ENCODE results near the gene IQGAP1.
"Not testable (repeated sequence)": the region's sequence is repeated elsewhere in the genome, so short reads cannot be mapped to it uniquely, and the experiment has no call there.

IQGAP1 gene

DNA sequence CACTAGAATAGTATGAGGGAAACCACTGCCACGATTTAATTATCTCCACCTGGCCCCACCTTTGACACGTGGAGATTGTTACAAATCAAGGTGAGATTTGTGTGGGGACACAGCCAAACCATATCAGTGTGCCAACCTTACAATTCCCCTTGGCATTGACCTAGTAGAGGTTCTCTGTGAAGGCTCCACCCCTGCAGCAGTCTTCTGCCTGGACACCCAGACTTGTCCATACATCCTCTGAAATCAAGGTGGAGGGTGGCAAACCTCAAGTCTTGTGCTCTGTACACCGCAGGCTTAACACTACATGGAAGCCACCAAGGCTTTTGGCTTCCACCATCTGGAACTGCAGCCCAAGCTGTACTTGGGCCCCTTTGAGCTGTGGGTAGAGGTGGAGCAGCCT lies 8.8 kb upstream of the IQGAP1 start:
- peak; percentile 16 for DNase-seq

DNA sequence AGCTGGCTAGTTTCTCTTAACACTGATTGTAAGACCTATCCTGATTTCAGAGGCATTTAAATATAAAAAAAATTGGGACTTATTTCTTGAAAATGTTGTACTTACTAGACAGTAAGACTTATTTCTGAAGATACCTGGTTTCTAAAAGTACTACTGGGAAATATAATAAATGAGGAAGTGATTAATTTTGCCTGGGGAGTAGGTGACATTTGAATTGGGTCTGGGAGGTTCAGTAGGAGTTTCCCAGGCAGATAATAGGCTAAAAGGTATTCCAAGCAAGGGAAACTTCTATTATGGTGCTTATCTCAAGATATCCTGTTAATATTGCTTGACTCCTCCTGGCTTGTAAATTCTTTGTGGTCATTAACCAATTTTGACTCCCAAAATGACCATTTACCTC lies 6.5 kb upstream of the IQGAP1 start:
- no peak for DNase-seq

DNA sequence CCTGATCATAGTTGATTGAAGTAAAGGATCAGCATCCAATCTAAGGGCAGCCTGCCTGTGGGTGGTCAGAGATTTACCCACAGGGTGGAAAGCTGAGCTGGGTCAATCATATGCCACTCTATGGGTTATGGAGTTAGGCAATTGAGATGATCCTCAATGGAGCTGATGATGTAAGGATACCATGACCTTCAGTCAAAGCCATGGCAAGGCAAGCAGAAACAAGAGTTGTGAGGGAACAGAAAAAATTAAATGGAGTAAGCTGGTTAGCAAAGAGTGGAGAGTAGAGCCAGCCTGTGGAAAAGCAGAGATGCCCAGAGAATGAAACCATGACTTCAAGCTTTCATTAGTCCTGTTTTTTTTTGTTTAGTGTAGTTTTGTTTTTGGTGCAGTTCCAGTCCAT lies 5.7 kb upstream of the IQGAP1 start:
- no peak for DNase-seq

DNA sequence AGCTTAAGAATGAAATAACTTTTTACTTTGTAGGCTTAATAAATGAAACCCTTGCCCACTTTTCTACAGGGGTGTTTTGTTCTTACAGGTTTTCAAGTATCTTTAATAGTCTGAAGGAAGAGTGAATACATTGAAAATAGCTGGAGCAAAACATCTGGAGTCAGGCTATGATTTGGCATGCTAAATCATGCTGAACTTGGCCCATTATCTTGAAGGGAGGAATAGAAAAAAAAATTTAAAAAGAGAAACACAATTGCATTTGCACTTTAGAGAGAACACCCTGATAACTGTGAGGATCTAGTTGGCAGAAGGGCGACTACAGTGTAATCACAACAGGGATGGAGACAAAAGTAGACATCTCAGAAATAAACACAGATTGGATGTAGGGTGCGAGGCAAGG lies 1.8 kb upstream of the IQGAP1 start:
- no peak for DNase-seq

DNA sequence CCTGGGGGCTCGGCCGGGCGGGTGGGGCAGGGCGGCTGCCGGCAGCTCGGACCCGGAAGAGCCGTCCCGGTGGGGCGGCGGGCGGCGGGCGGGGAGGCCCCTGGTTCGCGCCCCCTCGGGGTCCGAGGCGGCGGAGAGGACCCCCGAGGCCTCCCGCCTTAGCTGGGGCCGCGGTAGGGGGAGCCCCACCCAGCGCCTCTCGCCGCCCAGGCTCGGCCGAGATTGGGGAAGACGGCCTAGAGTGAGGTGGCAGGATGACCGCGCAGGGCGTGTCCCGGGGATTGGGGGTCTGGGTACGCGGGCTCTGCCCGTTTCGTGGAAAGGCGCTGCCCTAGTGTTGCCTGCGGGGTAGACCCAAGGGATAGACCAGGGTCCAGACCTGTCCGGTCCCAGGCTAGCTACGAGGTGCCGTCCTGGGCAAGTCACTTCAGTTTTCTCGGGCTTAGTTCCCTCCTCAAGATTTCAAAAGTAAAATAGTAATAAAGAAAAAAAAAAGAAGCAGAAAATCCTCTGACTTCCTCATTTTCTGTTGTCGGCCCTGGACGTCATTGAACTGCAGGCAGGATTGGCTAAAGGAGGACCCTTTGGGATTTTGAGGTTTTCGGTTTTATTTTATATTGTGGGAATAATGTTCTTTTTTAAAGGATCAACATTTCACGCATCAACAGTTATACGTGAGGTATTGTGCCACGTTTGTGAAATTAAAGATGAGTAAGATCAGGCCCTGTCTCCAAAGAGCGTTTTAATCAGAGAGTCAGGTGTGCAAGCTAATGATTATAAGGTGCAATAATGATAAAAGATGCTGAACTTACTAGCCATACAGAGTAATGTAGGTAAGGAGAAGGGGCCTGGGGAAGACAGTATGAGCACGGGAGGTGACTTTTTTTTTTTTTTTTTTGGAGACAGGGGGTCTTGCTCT lies 679 bp downstream of the IQGAP1 start:
- peak; percentile 77 for DNase-seq

DNA sequence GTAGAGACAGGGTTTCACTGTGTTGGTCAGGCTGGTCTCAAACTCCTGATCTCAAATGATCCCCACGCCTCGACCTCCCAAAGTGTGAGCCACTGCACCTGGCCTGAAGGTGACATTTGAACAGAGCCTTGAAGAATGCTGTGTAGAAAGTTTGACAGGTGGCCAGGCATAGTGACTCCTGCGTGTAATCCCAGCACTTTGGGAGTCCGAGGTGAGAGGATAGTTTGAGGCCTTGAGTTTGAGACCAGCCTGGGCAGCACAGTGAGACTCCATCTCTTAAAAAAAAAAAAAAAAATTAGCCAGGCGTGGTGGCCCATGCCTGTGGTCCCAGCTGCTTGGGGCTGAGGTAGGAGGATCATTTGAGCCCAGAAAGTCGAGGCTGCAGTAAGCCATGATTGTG lies 1.5 kb downstream of the IQGAP1 start:
- DNase-seq: no peak

DNA sequence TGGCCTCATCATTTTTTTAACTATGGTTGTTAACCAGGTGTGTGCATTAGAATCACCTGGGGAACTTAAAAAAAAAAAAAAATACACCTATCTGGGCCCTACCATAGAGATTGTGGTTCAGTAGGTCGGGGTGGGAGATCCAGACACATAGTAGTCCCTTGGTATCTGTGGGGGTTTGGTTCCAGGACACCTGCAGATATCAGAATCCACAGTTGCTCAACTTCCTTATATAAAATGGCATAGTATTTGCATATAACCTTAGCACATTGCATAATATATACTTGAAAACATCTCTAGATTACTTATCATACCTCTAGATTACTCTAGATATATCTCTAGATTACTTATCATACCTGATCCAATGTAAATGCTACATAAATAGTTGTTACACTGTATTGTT lies 5.0 kb downstream of the IQGAP1 start:
- no peak for DNase-seq

DNA sequence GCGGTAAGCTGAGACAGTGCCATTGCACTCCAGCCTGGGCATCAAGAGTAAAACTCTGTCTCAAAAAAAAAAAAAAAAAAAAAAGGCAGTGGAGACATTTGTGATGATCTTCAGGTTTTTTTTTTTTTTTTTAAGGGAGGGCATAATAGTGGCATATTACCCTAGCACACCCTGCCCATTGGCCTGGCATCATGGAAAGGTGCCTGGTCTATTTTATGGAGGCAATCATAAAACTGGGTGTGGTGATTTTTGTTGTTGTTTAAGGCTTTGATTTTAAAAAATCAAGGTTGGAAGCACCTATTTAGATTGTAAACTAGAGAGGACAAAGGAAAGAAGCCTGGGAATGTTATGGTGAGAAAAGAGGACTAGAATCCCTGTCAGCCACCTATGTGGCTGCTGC lies 6.0 kb downstream of the IQGAP1 start:
- DNase-seq: no peak

DNA sequence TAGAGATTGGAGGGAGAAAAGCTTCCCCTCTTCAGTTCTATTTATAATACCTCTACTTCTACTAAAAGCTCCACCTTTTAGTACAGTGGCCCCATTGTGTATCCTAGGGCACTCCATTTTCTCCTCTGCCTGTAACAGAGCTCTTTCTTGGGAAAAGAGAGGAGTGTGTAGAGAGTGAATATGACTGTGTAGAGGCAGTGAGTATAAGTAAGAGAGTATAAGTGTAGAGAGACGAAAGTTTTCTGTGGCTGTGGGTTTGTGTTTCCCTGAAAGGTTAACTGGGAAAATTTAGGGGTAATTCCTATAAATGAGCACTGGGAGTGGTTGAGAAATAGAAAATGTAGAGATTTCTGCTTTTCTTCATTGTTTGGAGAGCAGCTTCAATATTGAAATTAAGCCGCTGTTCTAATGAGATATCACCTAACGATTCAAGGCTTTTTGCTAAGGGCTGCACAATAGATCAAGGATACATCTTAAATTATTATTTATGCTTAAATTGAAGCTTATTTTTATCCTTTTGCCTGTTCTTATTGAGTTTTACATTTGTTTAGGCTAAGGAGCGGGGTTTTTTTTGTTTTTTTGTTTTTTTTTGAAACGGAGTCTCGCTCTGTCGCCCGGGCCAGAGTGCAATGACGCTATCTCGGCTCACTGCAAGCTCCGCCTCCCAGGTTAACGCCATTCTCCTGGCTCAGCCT lies 6.9 kb downstream of the IQGAP1 start:
- no peak for DNase-seq

DNA sequence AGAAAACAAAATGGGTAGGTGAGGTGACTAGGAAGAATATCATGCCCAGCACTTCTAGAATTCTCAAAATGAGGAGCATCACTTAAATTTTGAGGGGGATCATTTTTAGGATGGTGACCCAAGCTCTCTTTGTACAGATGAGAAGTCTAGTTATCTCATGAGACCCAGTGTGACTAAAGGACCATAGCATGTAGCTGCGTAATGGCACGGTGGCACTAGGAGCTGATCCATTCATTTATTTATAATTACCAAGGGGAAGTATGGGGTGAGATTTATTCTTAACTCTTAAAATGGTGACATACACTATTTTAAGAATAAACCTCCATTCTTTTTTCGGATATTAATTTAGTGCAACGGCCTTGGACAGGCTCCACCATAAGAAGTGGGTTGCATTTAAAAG lies 8.3 kb downstream of the IQGAP1 start:
- no peak for DNase-seq

DNA sequence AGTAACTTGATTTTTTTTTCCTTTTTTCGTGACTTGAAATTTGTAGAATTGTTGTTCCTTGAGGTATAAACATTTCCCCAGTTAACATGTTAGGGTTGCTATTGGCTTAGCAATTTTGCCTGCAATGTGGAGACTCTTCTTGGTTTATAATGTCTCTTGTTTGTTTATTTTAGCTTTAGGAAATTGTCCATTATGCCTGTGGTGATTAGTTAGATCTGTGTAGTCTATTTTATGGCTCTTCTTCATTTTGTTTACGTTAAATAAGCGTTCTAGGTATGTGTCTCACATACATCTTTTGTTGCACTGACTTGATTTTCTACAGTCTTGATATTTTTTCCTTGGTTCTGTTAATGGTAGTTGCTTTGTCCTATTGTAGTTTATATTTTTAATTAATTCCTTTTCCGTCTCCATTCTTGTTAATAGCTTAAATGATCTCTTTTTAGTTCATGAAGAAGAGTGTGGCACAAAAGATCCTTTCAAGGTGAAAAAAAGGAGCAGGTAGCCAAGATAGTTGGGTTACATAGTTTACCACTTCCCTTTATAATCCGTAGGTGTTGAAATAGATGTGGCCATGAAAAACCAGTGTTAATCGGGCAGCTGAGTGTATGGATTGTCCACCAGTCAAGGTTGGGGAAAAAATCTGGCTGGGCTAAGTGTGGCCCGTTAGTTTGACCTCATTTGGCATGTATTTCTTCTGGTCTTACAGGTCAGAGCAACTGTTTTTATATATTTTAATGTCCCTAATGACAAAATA lies 12.1 kb downstream of the IQGAP1 start:
- DNase-seq: no peak

DNA sequence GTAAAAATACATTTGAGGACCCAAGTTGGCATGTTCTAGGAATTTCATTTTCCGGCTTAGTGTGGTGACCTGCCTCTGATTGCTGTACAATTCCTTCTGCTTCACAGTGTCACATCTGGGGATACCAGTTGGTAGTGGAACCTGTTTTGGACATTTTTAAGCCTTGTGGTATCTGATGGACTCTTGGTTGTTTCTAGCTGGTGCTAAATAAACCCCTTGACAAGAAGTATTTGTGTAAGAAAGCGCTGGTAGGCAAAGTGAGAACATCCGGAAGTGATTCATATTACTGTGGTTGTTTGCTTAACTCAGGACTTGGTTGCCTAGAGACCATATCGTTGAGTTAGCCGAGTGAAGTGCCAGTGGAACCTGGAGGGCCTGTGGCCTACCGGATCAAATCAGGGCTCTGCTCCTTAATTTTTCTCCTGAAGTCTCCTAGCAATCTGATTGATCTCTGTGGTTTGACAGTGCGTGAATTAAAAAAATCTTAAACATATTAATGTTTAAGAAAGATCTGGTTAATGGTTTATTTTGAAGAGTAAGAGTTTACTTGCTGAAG lies 12.8 kb downstream of the IQGAP1 start:
- peak; percentile 60 for DNase-seq

DNA sequence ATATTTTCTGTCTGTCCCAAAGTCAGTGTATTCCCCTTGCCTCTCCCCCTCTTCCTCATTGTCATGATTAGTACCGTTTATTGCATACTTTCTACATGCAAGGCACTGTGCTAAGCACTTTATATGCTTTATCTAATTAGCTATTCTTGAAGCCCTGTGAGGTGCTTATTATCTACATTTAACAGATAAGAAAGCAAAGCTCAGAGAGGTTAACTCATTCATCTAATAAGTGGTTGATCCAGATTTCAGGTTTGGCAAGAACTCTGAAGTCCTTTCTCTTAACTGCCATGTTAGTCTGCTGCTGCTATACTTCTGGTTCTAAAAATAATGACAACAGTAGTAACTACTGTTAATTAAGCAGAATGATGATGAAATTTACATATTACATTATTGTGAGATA lies 13.5 kb downstream of the IQGAP1 start:
- no peak for DNase-seq

DNA sequence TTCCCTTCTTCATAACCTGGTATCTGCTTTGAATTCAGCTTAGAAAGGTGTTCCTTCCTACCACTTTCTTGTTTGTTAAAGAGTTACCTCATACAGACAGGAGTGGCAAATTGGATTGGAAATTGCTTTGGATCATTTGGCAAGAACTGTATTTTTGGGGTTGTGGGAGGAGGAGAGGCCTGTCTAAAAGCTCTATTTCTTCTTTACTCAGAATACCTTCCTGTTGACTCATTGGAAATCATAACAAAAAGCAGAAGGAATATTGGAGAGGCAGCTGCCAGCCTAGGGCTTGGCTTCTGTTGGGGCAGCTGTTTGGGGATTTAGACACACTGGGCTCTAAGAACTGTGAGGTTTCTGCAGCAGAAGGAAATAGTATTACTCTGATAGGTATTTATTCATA lies 14.2 kb downstream of the IQGAP1 start:
- no peak for DNase-seq

DNA sequence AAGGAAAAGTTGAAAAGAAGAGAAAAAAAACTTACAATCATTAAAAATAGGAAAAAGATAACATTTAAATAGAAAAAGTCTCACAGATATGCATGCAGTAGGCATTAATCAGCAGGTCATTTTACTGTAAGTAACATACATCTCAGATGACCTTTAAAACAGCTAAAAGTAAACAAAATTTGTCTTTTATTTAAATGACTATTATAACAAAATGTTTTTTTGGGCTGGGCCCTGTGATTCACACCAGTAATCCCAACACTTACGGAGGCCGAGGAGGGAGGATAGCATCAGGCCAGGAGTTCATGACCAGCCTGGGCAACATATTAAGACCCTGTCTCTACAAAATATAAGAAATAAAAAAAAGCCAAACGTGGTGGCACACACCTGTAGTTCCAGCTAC lies 14.7 kb downstream of the IQGAP1 start:
- DNase-seq: no peak

DNA sequence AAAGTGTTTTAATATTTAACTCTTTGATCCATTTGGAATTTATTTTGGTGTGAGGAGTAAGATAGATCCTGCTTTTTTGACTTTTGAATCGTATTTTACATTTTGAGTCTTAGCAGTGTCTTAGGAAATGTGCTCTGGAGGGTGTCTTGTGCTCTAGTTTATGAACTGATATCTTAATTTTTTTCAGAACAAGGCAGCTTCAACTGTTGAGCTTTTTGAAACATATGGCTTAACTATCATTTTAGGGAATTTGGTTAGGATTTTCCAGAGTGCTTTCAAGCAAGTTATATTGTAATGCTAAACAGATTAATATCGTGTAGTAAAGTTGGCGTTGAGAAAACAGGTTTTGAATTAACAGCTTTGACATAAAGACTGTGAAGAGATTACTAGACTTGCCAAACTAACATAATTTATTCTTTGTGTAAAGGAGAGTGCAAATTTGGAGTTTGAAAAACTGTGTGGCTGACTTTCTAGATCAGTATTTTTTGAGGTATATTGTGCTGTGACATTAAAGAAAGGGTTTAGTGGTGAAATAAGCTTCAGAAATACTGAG lies 17.1 kb downstream of the IQGAP1 start:
- DNase-seq: no peak

DNA sequence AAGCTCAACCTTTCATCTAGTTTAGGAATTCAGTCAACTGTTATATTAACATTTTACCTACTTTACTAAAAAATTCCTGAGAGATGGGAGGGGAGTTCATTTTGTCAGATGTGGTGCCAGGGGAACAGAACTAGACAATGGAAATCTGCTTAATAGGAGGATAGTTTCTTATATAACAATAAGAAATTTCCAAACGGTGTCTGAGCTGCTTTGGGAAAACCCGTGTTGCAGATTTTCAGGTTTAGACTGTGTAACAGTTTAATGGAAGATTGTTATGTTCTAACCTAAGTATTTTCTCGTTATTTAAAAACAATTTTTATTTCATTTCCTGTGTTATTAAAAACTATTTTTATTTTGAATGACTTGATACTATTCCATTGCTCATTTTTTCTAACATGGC lies 19.3 kb downstream of the IQGAP1 start:
- DNase-seq: no peak

DNA sequence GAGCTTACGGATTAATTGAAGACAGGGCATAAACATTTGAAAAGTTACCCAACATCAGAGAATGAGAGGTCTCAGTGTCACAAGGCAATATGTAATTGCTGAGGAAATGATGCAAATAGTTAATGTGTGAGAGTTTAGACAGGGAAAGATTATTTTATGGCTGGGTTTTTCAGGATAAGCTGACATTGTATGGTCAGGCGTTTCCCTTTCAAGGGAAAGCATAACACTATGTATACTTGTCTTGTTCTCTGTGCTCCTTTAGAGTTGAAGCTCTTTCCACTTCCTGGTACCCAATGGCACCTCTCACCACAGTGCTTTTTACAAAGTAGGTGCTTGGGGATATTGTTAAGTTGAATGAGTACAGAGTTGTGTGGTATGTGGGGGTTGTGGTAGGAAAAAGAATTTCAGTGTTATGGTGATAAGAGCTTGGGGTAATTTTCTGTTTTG lies 19.9 kb downstream of the IQGAP1 start:
- no peak for DNase-seq

DNA sequence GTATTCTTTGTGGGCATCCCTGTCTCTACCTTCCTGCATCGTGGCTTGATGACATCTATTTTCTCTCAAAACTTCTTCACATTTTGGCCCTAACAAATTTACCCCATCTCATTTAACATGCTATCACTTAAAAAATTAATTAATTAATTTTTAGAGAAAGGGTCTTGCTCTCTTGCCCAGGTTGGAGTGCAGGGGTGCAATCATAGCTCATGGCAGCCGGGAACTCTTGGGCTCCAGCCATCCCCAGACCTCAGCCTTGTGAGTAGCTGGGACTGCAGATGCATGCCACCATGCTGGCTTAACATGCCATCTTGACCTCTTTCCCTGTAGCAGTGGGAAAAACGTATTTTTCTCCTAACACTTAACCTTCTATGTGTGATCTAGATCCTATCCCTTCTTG lies 20.6 kb downstream of the IQGAP1 start:
- DNase-seq: no peak

DNA sequence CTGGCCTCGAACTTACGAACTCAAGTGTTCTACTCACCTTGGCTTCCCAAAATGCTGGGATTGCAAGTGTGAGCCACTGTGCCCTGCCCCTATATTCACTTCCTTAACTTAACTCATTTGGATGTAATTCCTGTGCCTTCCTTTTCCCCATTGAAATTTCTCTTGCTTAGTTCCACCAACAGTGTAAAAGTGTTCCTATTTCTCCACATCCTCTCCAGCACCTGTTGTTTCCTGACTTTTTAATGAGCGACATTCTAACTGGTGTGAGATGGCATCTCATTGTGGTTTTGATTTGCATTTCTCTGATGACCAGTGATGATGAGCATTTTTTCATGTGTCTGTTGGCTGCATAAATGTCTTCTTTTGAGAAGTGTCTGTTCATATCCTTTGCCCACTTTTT lies 21.5 kb downstream of the IQGAP1 start:
- DNase-seq: not testable (repeated sequence)

DNA sequence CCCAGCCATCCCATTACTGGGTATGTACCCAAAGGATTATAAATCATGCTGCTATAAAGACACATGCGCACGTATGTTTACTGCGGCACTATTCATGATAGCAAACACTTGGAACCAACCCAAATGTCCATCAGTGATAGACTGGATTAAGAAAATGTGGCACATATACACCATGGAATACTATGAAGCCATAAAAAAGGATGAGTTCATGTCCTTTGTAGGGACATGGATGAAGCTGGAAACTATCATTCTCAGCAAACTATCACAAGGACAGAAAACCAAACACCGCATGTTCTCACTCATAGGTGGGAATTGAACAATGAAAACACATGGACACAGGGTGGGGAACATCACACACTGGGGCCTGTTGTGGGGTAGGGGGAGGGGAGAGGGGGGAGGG lies 22.3 kb downstream of the IQGAP1 start:
- not testable (repeated sequence) for DNase-seq

DNA sequence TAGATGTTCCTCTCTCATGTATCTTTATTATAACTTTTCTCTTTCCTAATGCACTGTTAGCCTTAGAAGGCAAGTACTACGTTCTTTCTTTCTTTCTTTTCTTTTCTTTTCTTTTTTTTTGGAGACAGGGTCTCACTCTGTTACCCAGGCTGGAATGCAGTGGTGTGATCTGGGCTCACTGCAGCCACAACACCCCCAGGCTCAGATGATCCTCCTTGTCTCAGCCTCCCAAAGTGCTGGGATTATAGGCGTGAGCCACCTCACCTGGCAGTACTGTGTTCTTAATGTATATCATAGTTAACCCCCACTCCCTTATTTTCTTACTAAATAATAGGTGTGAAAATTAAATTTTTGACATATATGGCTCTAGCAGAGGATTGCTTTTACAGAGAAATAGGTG lies 23.1 kb downstream of the IQGAP1 start:
- DNase-seq: no peak

All from stimulated activated CD8-positive, alpha-beta memory T cell treated with anti-CD3 and anti-CD28 coated beads, Interleukin-4, amount 100 ng/mL, for 48 hours (primary cell).